Measurements from ENCODE around the gene FKBP11. TPM values are rescaled to one million over a fixed set of nuclear protein-coding genes. Genes with fewer than 3 reads are reported as not detected.

The FKBP11 gene
- total RNA-seq, 1 experiment from 2014 or later: 21.1 TPM

DNA sequence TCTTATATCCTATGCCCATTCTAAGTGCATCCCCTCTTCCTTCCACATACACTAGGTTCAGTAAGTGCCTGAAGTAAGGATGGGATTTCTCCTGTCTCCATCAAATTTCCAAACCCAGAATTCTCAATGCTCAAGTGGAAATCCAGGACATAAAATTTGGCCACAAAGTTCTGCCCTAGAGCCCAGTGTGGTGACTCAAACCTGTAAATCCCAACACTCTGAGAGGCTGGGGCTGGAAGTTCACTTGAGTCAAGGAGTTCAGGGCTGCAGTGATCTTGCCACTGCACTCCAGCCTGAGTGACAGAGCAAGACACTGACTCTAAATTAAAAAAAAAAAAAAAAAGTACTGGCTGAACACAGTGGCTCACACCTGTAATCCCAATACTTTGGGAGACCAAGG, 36.5 kb upstream of the FKBP11 start:
- no peak for DNase-seq (ENCODE audit: low read depth, low spot score)
- intact Hi-C loops (cut with micrococcal nuclease; ENCODE audit: unreplicated experiment) (no loop called here), in situ Hi-C loops (cut with HindIII; ENCODE audit: low pct_unique_long_range_greater_than_20kb, low sequenced_read_pairs) (no loop called here)
- ChIA-PET POLR2A (interaction anchor here (0.6 kb wide), 1 partner anchor 126 kb away, joined by 3 read pairs; no protein-coding TSS in a partner anchor), CTCF (interaction anchor here (0.7 kb wide), 2 partner anchors 31 to 35 kb away, joined by 3 read pairs; no protein-coding TSS in a partner anchor)
- no TSS peak for BruUV-seq (replicated peaks)
- Histone ChIP-seq H3K4me1 (ENCODE audit: control insufficient read depth, insufficient read depth, low read length) (peaks cover 7% of the 10 kb centered on the region; the same call in 1 of the 2 replicates), H3K27ac (ENCODE audit: low read length) (no peak overlapping the region), H3K27me3 (ENCODE audit: control insufficient read depth, insufficient read depth, low read length) (no peaks in the 10 kb centered on the region), H3K4me3 (ENCODE audit: low read depth in 2 of 2, low read length in 2 of 2) (no peak overlapping the region), H3K36me3 (ENCODE audit: control insufficient read depth, insufficient read depth, low read length) (no peaks in the 10 kb centered on the region), H3K9me3 (ENCODE audit: control insufficient read depth, insufficient read depth, low read depth, low read length) (no peaks in the 10 kb centered on the region)
- ATAC-seq: no peak
- TF ChIP-seq, protein P1, sequence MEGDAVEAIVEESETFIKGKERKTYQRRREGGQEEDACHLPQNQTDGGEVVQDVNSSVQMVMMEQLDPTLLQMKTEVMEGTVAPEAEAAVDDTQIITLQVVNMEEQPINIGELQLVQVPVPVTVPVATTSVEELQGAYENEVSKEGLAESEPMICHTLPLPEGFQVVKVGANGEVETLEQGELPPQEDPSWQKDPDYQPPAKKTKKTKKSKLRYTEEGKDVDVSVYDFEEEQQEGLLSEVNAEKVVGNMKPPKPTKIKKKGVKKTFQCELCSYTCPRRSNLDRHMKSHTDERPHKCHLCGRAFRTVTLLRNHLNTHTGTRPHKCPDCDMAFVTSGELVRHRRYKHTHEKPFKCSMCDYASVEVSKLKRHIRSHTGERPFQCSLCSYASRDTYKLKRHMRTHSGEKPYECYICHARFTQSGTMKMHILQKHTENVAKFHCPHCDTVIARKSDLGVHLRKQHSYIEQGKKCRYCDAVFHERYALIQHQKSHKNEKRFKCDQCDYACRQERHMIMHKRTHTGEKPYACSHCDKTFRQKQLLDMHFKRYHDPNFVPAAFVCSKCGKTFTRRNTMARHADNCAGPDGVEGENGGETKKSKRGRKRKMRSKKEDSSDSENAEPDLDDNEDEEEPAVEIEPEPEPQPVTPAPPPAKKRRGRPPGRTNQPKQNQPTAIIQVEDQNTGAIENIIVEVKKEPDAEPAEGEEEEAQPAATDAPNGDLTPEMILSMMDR (IDR thresholded peaks at IDR 0.05): no peak
- no peak for TF ChIP-seq SIN3A (IDR thresholded peaks at IDR 0.05; ENCODE audit: borderline replicate concordance, insufficient read depth, low read depth, low read length)
- TF ChIP-seq, protein P2, sequence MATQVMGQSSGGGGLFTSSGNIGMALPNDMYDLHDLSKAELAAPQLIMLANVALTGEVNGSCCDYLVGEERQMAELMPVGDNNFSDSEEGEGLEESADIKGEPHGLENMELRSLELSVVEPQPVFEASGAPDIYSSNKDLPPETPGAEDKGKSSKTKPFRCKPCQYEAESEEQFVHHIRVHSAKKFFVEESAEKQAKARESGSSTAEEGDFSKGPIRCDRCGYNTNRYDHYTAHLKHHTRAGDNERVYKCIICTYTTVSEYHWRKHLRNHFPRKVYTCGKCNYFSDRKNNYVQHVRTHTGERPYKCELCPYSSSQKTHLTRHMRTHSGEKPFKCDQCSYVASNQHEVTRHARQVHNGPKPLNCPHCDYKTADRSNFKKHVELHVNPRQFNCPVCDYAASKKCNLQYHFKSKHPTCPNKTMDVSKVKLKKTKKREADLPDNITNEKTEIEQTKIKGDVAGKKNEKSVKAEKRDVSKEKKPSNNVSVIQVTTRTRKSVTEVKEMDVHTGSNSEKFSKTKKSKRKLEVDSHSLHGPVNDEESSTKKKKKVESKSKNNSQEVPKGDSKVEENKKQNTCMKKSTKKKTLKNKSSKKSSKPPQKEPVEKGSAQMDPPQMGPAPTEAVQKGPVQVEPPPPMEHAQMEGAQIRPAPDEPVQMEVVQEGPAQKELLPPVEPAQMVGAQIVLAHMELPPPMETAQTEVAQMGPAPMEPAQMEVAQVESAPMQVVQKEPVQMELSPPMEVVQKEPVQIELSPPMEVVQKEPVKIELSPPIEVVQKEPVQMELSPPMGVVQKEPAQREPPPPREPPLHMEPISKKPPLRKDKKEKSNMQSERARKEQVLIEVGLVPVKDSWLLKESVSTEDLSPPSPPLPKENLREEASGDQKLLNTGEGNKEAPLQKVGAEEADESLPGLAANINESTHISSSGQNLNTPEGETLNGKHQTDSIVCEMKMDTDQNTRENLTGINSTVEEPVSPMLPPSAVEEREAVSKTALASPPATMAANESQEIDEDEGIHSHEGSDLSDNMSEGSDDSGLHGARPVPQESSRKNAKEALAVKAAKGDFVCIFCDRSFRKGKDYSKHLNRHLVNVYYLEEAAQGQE (IDR thresholded peaks at IDR 0.05; ENCODE audit: insufficient read depth in 1 of 2, low read depth in 2 of 2, low read length in 1 of 2): no peak
- no peak for TF ChIP-seq TCF7L2 (IDR thresholded peaks at IDR 0.05; ENCODE audit: low read depth, low read length)

DNA sequence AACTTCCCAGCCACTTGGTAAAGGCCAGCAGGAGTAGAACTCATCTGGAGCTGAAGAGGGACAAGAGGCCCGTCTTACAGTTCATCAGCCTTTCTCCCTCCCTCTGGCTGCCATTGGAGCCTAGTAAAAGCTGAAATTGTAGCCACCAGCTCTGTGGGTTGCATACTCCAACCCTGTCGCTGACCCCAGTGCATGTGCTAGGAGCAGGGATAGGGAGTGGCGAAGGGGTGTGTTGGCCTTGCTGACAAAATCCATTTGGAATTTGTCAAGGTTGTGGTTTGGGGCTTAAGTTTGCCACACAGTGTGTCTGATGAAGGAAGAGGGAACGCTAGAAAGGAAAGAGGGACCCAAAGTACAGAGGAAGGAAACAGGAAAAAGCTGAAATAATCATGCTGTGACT, 36.0 kb upstream of the FKBP11 start:
- TF ChIP-seq TCF7L2 (IDR thresholded peaks at IDR 0.05; ENCODE audit: low read depth, low read length) (no peak), POLR2AphosphoS5 (IDR thresholded peaks at IDR 0.05; ENCODE audit: low read depth, low read length) (no peak), SIN3A (IDR thresholded peaks at IDR 0.05; ENCODE audit: borderline replicate concordance, insufficient read depth, low read depth, low read length) (no peak)
- TF ChIP-seq, protein P1 (IDR thresholded peaks at IDR 0.05): no peak
- TF ChIP-seq, protein P2 (IDR thresholded peaks at IDR 0.05; ENCODE audit: insufficient read depth in 1 of 2, low read depth in 2 of 2, low read length in 1 of 2): no peak
- no peaks in the 10 kb centered on the region for H3K27me3 ChIP-seq (ENCODE audit: control insufficient read depth, insufficient read depth, low read length)
- in situ Hi-C loops (cut with HindIII; ENCODE audit: low pct_unique_long_range_greater_than_20kb, low sequenced_read_pairs): no loop called here
- no peaks in the 10 kb centered on the region for H3K9me3 ChIP-seq (ENCODE audit: control insufficient read depth, insufficient read depth, low read depth, low read length)
- peaks cover 7% of the 10 kb centered on the region; the same call in 1 of the 2 replicates for H3K4me1 ChIP-seq (ENCODE audit: control insufficient read depth, insufficient read depth, low read length)
- ATAC-seq (no peak), DNase-seq (ENCODE audit: low read depth, low spot score) (no peak)
- CTCF ChIA-PET: interaction anchor here (0.7 kb wide), 1 partner anchor 36 kb away, joined by 3 read pairs; no protein-coding TSS in a partner anchor
- no TSS peak for BruUV-seq (replicated peaks)
- no peak overlapping the region for H3K4me3 ChIP-seq (ENCODE audit: low read depth in 2 of 2, low read length in 2 of 2)
- intact Hi-C loops (cut with micrococcal nuclease; ENCODE audit: unreplicated experiment): no loop called here
- POLR2A ChIA-PET: no interaction called here
- no peak overlapping the region for H3K27ac ChIP-seq (ENCODE audit: low read length)
- H3K36me3 ChIP-seq (ENCODE audit: control insufficient read depth, insufficient read depth, low read length): no peaks in the 10 kb centered on the region
